HFFc6 (cell line): ENCODE measurements around the gene A2M. TPM values are rescaled to one million over a fixed set of nuclear protein-coding genes. Genes with fewer than 3 reads are reported as not detected.

Experiments used
- DNase-seq: peaks from one replicate; pipeline ENCODE4 v3.0.0-alpha.2; 2018
- H3K27ac Mint-ChIP-seq: 2 replicates; pipeline ENCODE4 v1.8.0; 2020; ENCODE audit warnings: mild to moderate bottlenecking, mixed read lengths
- H3K27me3 Mint-ChIP-seq: 2 replicates; pipeline ENCODE4 v1.8.0; 2021; ENCODE audit warnings: mild to moderate bottlenecking, moderate library complexity, mixed read lengths; ENCODE audit not compliant: insufficient read depth
- H3K36me3 Mint-ChIP-seq: 2 replicates; pipeline ENCODE4 v1.8.0; 2021; ENCODE audit warnings: low read depth, mixed read lengths
- H3K4me1 Mint-ChIP-seq: 2 replicates; pipeline ENCODE4 v1.8.0; 2020; ENCODE audit warnings: low read depth, mixed read lengths
- H3K4me3 Mint-ChIP-seq: 2 replicates; pipeline ENCODE4 v1.8.0; 2020; ENCODE audit warnings: mild to moderate bottlenecking, moderate library complexity, mixed read lengths
- H3K9me3 Mint-ChIP-seq: 2 replicates; pipeline ENCODE4 v1.8.0; 2020; ENCODE audit warnings: mild to moderate bottlenecking, mixed read lengths
- total RNA-seq, 6 experiments: library from RNA; stranded (reverse); fragmentation: NEBNext Ultra II Directional; extraction: Animal tissue kit (Norgen Biotek cat#: 25700); gene quantifications; 2 replicates in 1 of 6; 3 replicates in 5 of 6; pipeline ENCODE4 v1.2.3, GENCODE V29; 2021
- TF ChIP-seq, protein P1 (sequence below): fragments of 200-600 bp; sonication (generic); IDR thresholded peaks from 2 replicates; pipeline ENCODE4 v1.5.0; 2021; ENCODE audit warnings: antibody characterized with exemption, mild to moderate bottlenecking

The A2M gene
- total RNA-seq, 6 experiments from 2014 or later = 0.23 to 0.50 (median 0.33) TPM

DNA sequence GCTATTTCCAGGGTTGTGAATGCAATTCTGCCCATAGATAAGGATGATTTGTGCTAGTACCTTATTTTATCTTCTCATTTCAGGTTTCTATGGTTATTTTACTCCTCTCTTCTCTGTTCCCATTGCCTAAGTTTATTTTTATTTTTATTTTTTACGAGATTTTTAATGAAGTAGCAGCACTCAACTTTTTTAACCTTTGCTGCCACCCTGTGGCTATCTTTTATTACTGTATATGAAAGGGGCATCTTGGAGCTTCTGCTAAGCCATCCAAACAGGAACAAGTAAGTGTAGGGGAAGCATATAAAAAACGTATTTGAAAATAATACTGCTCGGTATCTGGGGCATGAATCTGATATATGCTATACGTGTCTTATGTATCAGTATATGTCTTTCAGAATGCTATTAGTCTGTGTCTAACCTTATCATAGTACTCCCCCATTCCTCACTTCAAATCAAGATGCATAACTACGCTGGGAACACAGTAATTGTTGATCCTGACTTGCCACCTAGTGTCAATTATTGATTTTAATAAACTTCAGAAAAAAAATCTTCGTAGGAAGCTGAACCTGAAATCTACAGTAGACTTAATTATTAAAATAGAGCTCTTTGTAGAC is 66.1 kb downstream of the A2M start:
- no peaks in the 10 kb centered on the region for H3K36me3 Mint-ChIP-seq
- no peaks in the 10 kb centered on the region for H3K4me1 Mint-ChIP-seq
- H3K27ac Mint-ChIP-seq = no peak overlapping the region
- DNase-seq = peak; percentile 55
- H3K27me3 Mint-ChIP-seq = peaks cover 6% of the 10 kb centered on the region; the same call in 1 of the 2 replicates
- TF ChIP-seq, protein P1, sequence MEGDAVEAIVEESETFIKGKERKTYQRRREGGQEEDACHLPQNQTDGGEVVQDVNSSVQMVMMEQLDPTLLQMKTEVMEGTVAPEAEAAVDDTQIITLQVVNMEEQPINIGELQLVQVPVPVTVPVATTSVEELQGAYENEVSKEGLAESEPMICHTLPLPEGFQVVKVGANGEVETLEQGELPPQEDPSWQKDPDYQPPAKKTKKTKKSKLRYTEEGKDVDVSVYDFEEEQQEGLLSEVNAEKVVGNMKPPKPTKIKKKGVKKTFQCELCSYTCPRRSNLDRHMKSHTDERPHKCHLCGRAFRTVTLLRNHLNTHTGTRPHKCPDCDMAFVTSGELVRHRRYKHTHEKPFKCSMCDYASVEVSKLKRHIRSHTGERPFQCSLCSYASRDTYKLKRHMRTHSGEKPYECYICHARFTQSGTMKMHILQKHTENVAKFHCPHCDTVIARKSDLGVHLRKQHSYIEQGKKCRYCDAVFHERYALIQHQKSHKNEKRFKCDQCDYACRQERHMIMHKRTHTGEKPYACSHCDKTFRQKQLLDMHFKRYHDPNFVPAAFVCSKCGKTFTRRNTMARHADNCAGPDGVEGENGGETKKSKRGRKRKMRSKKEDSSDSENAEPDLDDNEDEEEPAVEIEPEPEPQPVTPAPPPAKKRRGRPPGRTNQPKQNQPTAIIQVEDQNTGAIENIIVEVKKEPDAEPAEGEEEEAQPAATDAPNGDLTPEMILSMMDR = peak; percentile 79
- no peaks in the 10 kb centered on the region for H3K9me3 Mint-ChIP-seq
- no peak overlapping the region for H3K4me3 Mint-ChIP-seq

DNA sequence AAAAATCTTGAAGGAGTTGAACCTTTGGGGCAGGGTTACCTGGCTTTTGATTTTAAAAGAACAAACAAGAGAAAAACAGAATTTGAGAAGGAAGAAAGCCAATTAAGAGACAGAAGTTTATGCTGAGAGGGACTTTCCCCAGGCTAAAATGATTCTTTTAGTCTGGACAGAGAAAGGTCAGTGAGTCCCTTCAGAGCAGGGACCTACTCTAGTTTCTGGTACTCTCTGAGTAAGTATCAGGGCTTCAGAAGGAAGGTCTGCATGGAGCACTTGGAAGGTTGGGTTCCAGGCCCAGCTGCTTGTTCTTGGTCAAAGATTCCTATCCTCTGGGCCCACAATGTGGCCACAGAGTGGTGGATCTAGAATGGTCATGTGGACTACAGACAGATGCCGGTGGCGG is 66.8 kb downstream of the A2M start:
- Mint-ChIP-seq H3K36me3 (no peaks in the 10 kb centered on the region), H3K27ac (no peak overlapping the region), H3K4me3 (no peak overlapping the region), H3K27me3 (peaks cover 8% of the 10 kb centered on the region; the same call in 1 of the 2 replicates), H3K9me3 (no peaks in the 10 kb centered on the region), H3K4me1 (no peaks in the 10 kb centered on the region)
- no peak for DNase-seq
- TF ChIP-seq, protein P1 = no peak

DNA sequence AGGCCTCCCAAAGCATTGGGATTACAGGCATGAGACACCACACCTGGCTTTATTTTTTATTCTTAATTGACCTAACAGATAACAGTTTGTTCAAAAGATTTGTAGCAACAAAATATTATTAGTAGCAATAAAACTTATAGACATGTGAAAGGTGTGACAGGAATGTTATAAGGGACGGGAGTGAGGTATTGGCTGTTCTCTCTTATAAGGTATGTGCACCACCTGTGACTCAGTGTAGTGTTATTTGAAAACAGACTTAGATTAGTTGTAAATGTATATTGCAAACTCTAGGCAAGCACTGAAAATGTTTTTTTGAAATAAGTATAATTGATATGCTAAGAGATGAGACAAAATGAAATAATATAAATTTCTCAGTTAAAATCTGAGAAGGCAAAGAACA is 68.6 kb downstream of the A2M start:
- no peaks in the 10 kb centered on the region for H3K9me3 Mint-ChIP-seq
- H3K4me3 Mint-ChIP-seq = no peak overlapping the region
- H3K36me3 Mint-ChIP-seq = no peaks in the 10 kb centered on the region
- H3K27me3 Mint-ChIP-seq = peaks cover 4% of the 10 kb centered on the region; the same call in 1 of the 2 replicates
- no peaks in the 10 kb centered on the region for H3K4me1 Mint-ChIP-seq
- TF ChIP-seq, protein P1 = no peak
- no peak for DNase-seq
- H3K27ac Mint-ChIP-seq = no peak overlapping the region

DNA sequence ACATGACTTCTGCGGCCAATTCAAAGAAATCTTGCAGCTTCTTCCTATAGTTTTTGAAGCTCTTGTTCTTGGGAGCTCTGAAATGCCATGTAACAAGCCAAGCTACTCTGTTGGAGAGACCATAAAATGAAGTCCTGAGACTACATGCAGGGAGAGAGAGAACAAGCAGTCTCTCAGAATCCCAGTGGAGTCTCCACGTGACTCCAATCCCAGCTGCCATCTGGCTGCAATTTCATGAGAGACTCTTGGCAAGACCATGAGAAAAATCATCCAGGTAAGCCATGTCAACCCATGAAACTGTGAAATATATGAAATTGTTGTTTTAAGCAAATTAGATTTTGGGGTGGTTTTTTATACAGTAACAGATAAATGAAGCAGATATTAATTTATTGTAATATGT is 72.0 kb downstream of the A2M start:
- no peaks in the 10 kb centered on the region for H3K36me3 Mint-ChIP-seq
- H3K9me3 Mint-ChIP-seq = no peaks in the 10 kb centered on the region
- H3K27ac Mint-ChIP-seq = no peak overlapping the region
- peaks cover 4% of the 10 kb centered on the region; the same call in 1 of the 2 replicates for H3K27me3 Mint-ChIP-seq
- TF ChIP-seq, protein P1 = no peak
- H3K4me1 Mint-ChIP-seq = no peaks in the 10 kb centered on the region
- no peak for DNase-seq
- no peak overlapping the region for H3K4me3 Mint-ChIP-seq

DNA sequence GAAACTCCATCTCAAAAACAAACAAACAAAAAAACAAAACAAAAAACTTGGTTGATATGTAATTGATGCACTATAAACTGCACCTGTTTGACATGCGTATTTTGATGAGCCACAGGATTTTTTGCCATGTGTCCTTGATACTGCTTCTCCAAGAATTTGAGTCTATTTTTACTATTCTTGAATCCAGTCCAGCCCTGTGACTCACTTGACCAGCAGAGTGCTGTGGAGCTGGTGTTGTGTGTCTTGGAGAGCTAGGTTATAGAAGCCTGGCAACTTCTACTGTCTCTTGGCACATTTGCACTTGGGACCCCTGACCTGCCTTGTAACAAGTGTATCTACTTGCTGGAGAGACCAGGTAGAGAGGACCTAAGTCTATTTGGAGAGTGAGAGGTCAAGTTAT is 74.4 kb downstream of the A2M start:
- TF ChIP-seq, protein P1 = no peak
- no peak overlapping the region for H3K4me3 Mint-ChIP-seq
- peaks cover 4% of the 10 kb centered on the region; the same call in 1 of the 2 replicates for H3K27me3 Mint-ChIP-seq
- no peaks in the 10 kb centered on the region for H3K9me3 Mint-ChIP-seq
- no peak overlapping the region for H3K27ac Mint-ChIP-seq
- no peaks in the 10 kb centered on the region for H3K36me3 Mint-ChIP-seq
- DNase-seq = peak; percentile 42
- H3K4me1 Mint-ChIP-seq = no peaks in the 10 kb centered on the region
